GM12875 (cell line): ENCODE data around the gene C11orf65.
"Not testable (repeated sequence)": the region's sequence is repeated elsewhere in the genome, so short reads cannot be mapped to it uniquely, and the experiment has no call there.

Source experiments
- H3K4me3 ChIP-seq: one replicate; pipeline ENCODE4 v1.5.1; 2011; ENCODE audit warnings: low read depth, low read length, control low read depth
- CTCF ChIP-seq: IDR thresholded peaks from 2 replicates; pipeline ENCODE4 v1.5.1; 2011; ENCODE audit warnings: low read depth, mild to moderate bottlenecking, control low read depth, inconsistent platforms, low read length, moderate library complexity, borderline replicate concordance; ENCODE audit not compliant: insufficient read depth

Gene C11orf65

GRCh38 chr11:108472681-108473080, 5.4 kb upstream of the C11orf65 start:
- no peak for TF ChIP-seq CTCF
- H3K4me3 ChIP-seq = no peak overlapping the region

GRCh38 chr11:108468478-108468864, 1.1 kb upstream of the C11orf65 start:
- H3K4me3 ChIP-seq = no peak overlapping the region
- no peak for TF ChIP-seq CTCF

GRCh38 chr11:108466405-108466804, 924 bp downstream of the C11orf65 start:
- no peak for TF ChIP-seq CTCF
- no peak overlapping the region for H3K4me3 ChIP-seq

GRCh38 chr11:108453207-108453835, 14.0 kb downstream of the C11orf65 start:
- H3K4me3 ChIP-seq = no peak overlapping the region
- no peak for TF ChIP-seq CTCF

- H3K4me3 ChIP-seq = not testable (repeated sequence)
Measured at GRCh38 chr11:108441445-108441844, 25.9 kb downstream of the C11orf65 start.

- TF ChIP-seq CTCF = no peak
- H3K4me3 ChIP-seq = no peak overlapping the region
Measured at GRCh38 chr11:108436594-108436993, 30.7 kb downstream of the C11orf65 start.

GRCh38 chr11:108435066-108435465, 32.3 kb downstream of the C11orf65 start:
- no peak overlapping the region for H3K4me3 ChIP-seq
- no peak for TF ChIP-seq CTCF

GRCh38 chr11:108432783-108433182, 34.5 kb downstream of the C11orf65 start:
- no peak for TF ChIP-seq CTCF
- no peak overlapping the region for H3K4me3 ChIP-seq
